Measurements from ENCODE around the gene GAS7. TPM values are rescaled to one million over a fixed set of nuclear protein-coding genes. Genes with fewer than 3 reads are reported as not detected.

The GAS7 gene
- total and polyA plus RNA-seq, 10 of the 15 experiments (the other 5 are each of a cell fraction or from before 2014, with no cell fraction given), result 2.3 to 53.4 (median 24.0) TPM

DNA sequence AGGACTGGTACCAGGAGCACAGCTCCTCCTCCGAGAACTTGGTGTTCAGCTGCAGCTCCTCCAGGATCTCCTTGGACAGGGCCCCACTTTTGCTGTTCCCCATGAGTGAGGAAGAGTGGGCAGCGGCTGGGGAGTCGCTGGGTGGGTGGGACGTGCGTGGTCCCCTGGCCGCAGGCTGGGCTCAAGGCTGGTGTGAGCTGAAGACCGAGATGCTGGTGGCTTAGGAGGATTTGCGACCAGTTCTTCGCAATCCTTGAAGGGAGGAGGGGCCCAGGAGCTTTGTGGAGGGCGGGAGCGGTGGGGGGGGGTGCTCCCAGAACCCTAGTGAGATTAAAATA, 293.4 kb downstream of the GAS7 start, which contains the start of gene RCVRN:
RCVRN (minus strand) TSS at position 194 of the 338 bp plus-strand sequence; CDS start at position 103, 91 bp downstream.
- no peaks in the 10 kb centered on the region for H3K4me1 ChIP-seq (ENCODE audit: control insufficient read depth, insufficient read depth, low read length)
- H2AFZ ChIP-seq (ENCODE audit: control insufficient read depth, low read depth, low read length), result no peak within 1 kb of the TSS
- H3K9me3 ChIP-seq (replicated peaks; ENCODE audit: control insufficient read depth, insufficient read depth, low read length), result no peaks in the 10 kb centered on the region
- no peak within 1 kb of the TSS for H3K4me2 ChIP-seq (ENCODE audit: control insufficient read depth, insufficient read depth)
- POLR2A ChIA-PET, result no interaction called here
- ATAC-seq (no peak), FAIRE-seq (no peak), DNase-seq (ENCODE audit: low read depth, low spot score) (no peak)
- intact Hi-C loops (cut with micrococcal nuclease; ENCODE audit: unreplicated experiment) (no loop called here), in situ Hi-C loops (cut with MboI) (no loop called here)
- RAD21 ChIA-PET (ENCODE audit: unreplicated experiment), result no interaction called here
- CTCF ChIA-PET, result no interaction called here
- H3K9ac ChIP-seq (ENCODE audit: control insufficient read depth, insufficient read depth, low read length), result no peak within 1 kb of the TSS
- BruUV-seq (replicated peaks), result no TSS peak
- SMC1A ChIA-PET (ENCODE audit: uncharacterized antibody, unreplicated experiment), result no interaction called here
- H3K27me3 ChIP-seq (replicated peaks in 1 of 2; ENCODE audit: control insufficient read depth in 2 of 2, insufficient read depth in 2 of 2, low read length in 1 of 2), result peaks cover 0 to 2% of the 10 kb centered on the region in 2 experiments; a peak in 1 of 4 replicates
- H3K4me3 ChIP-seq, result no peak within 1 kb of the TSS
- no peak within 1 kb of the TSS for H3K27ac ChIP-seq (ENCODE audit: control insufficient read depth, insufficient read depth)
- H3K36me3 ChIP-seq (ENCODE audit: control insufficient read depth in 2 of 2, insufficient read depth in 2 of 2, low read length in 1 of 2), result no peaks in the 10 kb centered on the region
- WGBS (ENCODE audit: insufficient coverage, insufficient replicate concordance, low lambda C conversion rate, missing lambda C conversion rate), result 18% methylated on average over 1 of the region's 11 CpGs
- H4K20me1 ChIP-seq (ENCODE audit: control insufficient read depth, insufficient read depth), result no peaks in the 10 kb centered on the region
- H3K79me2 ChIP-seq (ENCODE audit: control insufficient read depth, insufficient read depth, low read length), result no peaks in the 10 kb centered on the region
- TF ChIP-seq TARDBP (IDR thresholded peaks at IDR 0.05; ENCODE audit: borderline replicate concordance) (no peak), GABPA (IDR thresholded peaks at IDR 0.05; ENCODE audit: low read depth) (no peak), TCF12 (IDR thresholded peaks at IDR 0.05; ENCODE audit: low read depth, low read length) (no peak), ZNF274 (IDR thresholded peaks at IDR 0.05; ENCODE audit: insufficient read depth, insufficient read length) (no peak), FOXM1 (IDR thresholded peaks at IDR 0.05; ENCODE audit: low read depth, low read length) (no peak), WRNIP1 (IDR thresholded peaks at IDR 0.05; ENCODE audit: borderline replicate concordance, low read depth, low read length) (no peak), MXI1 (IDR thresholded peaks at IDR 0.05; ENCODE audit: low read depth, low read length) (no peak), ZBED1 (IDR thresholded peaks at IDR 0.05; ENCODE audit: borderline replicate concordance) (no peak), ZNF622 (IDR thresholded peaks at IDR 0.05) (no peak), ZNF207 (IDR thresholded peaks at IDR 0.05; ENCODE audit: borderline replicate concordance) (no peak), FOS (IDR thresholded peaks at IDR 0.05; ENCODE audit: borderline replicate concordance, extremely low read depth, insufficient read length) (no peak), ETV6 (conservative IDR thresholded peaks at IDR 0.05 in 1 of 2, IDR thresholded peaks at IDR 0.05 in 1 of 2; ENCODE audit: borderline replicate concordance in 1 of 2, low read depth in 1 of 2) (no peak), CBX3 (IDR thresholded peaks at IDR 0.05; ENCODE audit: borderline replicate concordance, low read depth) (no peak)
- TF ChIP-seq, protein P1, sequence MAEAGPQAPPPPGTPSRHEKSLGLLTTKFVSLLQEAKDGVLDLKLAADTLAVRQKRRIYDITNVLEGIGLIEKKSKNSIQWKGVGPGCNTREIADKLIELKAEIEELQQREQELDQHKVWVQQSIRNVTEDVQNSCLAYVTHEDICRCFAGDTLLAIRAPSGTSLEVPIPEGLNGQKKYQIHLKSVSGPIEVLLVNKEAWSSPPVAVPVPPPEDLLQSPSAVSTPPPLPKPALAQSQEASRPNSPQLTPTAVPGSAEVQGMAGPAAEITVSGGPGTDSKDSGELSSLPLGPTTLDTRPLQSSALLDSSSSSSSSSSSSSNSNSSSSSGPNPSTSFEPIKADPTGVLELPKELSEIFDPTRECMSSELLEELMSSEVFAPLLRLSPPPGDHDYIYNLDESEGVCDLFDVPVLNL (IDR thresholded peaks at IDR 0.05; ENCODE audit: low read depth, low read length), result no peak
- TF ChIP-seq, protein P2, sequence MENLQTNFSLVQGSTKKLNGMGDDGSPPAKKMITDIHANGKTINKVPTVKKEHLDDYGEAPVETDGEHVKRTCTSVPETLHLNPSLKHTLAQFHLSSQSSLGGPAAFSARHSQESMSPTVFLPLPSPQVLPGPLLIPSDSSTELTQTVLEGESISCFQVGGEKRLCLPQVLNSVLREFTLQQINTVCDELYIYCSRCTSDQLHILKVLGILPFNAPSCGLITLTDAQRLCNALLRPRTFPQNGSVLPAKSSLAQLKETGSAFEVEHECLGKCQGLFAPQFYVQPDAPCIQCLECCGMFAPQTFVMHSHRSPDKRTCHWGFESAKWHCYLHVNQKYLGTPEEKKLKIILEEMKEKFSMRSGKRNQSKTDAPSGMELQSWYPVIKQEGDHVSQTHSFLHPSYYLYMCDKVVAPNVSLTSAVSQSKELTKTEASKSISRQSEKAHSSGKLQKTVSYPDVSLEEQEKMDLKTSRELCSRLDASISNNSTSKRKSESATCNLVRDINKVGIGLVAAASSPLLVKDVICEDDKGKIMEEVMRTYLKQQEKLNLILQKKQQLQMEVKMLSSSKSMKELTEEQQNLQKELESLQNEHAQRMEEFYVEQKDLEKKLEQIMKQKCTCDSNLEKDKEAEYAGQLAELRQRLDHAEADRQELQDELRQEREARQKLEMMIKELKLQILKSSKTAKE (IDR thresholded peaks at IDR 0.05; ENCODE audit: low read depth, poor library complexity, severe bottlenecking), result no peak
- TF ChIP-seq, protein P3, sequence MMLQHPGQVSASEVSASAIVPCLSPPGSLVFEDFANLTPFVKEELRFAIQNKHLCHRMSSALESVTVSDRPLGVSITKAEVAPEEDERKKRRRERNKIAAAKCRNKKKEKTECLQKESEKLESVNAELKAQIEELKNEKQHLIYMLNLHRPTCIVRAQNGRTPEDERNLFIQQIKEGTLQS (IDR thresholded peaks at IDR 0.05; ENCODE audit: borderline replicate concordance, extremely low read depth, low read depth, low read length), result no peak
- TF ChIP-seq, protein P4, sequence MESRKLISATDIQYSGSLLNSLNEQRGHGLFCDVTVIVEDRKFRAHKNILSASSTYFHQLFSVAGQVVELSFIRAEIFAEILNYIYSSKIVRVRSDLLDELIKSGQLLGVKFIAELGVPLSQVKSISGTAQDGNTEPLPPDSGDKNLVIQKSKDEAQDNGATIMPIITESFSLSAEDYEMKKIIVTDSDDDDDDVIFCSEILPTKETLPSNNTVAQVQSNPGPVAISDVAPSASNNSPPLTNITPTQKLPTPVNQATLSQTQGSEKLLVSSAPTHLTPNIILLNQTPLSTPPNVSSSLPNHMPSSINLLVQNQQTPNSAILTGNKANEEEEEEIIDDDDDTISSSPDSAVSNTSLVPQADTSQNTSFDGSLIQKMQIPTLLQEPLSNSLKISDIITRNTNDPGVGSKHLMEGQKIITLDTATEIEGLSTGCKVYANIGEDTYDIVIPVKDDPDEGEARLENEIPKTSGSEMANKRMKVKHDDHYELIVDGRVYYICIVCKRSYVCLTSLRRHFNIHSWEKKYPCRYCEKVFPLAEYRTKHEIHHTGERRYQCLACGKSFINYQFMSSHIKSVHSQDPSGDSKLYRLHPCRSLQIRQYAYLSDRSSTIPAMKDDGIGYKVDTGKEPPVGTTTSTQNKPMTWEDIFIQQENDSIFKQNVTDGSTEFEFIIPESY (IDR thresholded peaks at IDR 0.05), result no peak
- TF ChIP-seq, protein P5, sequence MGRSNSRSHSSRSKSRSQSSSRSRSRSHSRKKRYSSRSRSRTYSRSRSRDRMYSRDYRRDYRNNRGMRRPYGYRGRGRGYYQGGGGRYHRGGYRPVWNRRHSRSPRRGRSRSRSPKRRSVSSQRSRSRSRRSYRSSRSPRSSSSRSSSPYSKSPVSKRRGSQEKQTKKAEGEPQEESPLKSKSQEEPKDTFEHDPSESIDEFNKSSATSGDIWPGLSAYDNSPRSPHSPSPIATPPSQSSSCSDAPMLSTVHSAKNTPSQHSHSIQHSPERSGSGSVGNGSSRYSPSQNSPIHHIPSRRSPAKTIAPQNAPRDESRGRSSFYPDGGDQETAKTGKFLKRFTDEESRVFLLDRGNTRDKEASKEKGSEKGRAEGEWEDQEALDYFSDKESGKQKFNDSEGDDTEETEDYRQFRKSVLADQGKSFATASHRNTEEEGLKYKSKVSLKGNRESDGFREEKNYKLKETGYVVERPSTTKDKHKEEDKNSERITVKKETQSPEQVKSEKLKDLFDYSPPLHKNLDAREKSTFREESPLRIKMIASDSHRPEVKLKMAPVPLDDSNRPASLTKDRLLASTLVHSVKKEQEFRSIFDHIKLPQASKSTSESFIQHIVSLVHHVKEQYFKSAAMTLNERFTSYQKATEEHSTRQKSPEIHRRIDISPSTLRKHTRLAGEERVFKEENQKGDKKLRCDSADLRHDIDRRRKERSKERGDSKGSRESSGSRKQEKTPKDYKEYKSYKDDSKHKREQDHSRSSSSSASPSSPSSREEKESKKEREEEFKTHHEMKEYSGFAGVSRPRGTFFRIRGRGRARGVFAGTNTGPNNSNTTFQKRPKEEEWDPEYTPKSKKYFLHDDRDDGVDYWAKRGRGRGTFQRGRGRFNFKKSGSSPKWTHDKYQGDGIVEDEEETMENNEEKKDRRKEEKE (IDR thresholded peaks at IDR 0.05), result no peak
